H9 (cell line): ENCODE results near the gene HFE. TPM values are rescaled to one million over a fixed set of nuclear protein-coding genes. Genes with fewer than 3 reads are reported as not detected.

ENCODE experiments used
- DNase-seq: peaks from one replicate; pipeline ENCODE4 v3.0.0-alpha.2; 2017
- H2AFZ ChIP-seq: one replicate; pipeline ENCODE4 v1.6.1; 2013; ENCODE audit warnings: mild to moderate bottlenecking, low read length, control low read depth, moderate library complexity
- H2AK5ac ChIP-seq: 2 replicates; pipeline ENCODE4 v1.6.1; 2013; ENCODE audit warnings: low read length, control low read depth, mixed read lengths; ENCODE audit not compliant: insufficient read length
- H2BK120ac ChIP-seq: one replicate; pipeline ENCODE4 v1.6.1; 2013; ENCODE audit warnings: low read depth, mild to moderate bottlenecking, low read length, control low read depth, inconsistent platforms; ENCODE audit not compliant: poor library complexity, severe bottlenecking
- H2BK12ac ChIP-seq: 2 replicates; pipeline ENCODE4 v1.6.1; 2013; ENCODE audit warnings: low read length, control low read depth, mixed read lengths, low read depth; ENCODE audit not compliant: insufficient read length
- H2BK15ac ChIP-seq: 2 replicates; pipeline ENCODE4 v1.6.1; 2013; ENCODE audit warnings: low read depth, low read length, control low read depth
- H2BK20ac ChIP-seq: one replicate; pipeline ENCODE4 v1.6.1; 2013; ENCODE audit warnings: low read depth, mild to moderate bottlenecking, low read length, control low read depth, inconsistent platforms; ENCODE audit not compliant: poor library complexity, severe bottlenecking
- H2BK5ac ChIP-seq: 2 replicates; pipeline ENCODE4 v1.6.1; 2013; ENCODE audit warnings: low read length, control low read depth, mixed read lengths; ENCODE audit not compliant: insufficient read length
- H3K14ac ChIP-seq: 2 replicates; pipeline ENCODE4 v1.6.1; 2013; ENCODE audit warnings: low read length, control low read depth; ENCODE audit not compliant: insufficient read depth
- H3K18ac ChIP-seq: 2 replicates; pipeline ENCODE4 v1.6.1; 2013; ENCODE audit warnings: low read depth, mild to moderate bottlenecking, mixed read lengths, low read length, control low read depth; ENCODE audit not compliant: insufficient read length
- H3K23ac ChIP-seq: 2 replicates; pipeline ENCODE4 v1.6.1; 2013; ENCODE audit warnings: low read length, control low read depth, mixed read lengths, low read depth; ENCODE audit not compliant: insufficient read length
- H3K23me2 ChIP-seq: 2 replicates; pipeline ENCODE4 v1.6.1; 2013; ENCODE audit warnings: low read depth, mild to moderate bottlenecking, mixed read lengths, low read length, control low read depth; ENCODE audit not compliant: insufficient read length, poor library complexity, severe bottlenecking
- H3K27ac ChIP-seq: 2 replicates; pipeline ENCODE4 v1.5.1; 2013; ENCODE audit warnings: low read length, control low read depth, mixed read lengths, low read depth; ENCODE audit not compliant: insufficient read length
- H3K27me3 ChIP-seq: 2 replicates; pipeline ENCODE4 v1.6.1; 2013; ENCODE audit warnings: low read length, control low read depth, inconsistent platforms; ENCODE audit not compliant: insufficient read depth
- H3K4ac ChIP-seq: 2 replicates; pipeline ENCODE4 v1.6.1; 2013; ENCODE audit warnings: low read depth, mild to moderate bottlenecking, control low read depth, inconsistent platforms, low read length, moderate library complexity
- H3K4me1 ChIP-seq: 2 replicates; pipeline ENCODE4 v1.6.1; 2013; ENCODE audit warnings: low read length, control low read depth, inconsistent platforms; ENCODE audit not compliant: insufficient read depth
- H3K4me2 ChIP-seq: 2 replicates; pipeline ENCODE4 v1.6.1; 2013; ENCODE audit warnings: low read length, control low read depth, mixed read lengths; ENCODE audit not compliant: insufficient read length, insufficient read depth
- H3K56ac ChIP-seq: 2 replicates; pipeline ENCODE4 v1.6.1; 2013; ENCODE audit warnings: low read depth, mild to moderate bottlenecking, mixed read lengths, low read length, control low read depth; ENCODE audit not compliant: insufficient read length
- H3K79me1 ChIP-seq: 2 replicates; pipeline ENCODE4 v1.6.1; 2013; ENCODE audit warnings: low read depth, mild to moderate bottlenecking, moderate library complexity, low read length, control low read depth, inconsistent platforms; ENCODE audit not compliant: insufficient read depth, poor library complexity, severe bottlenecking
- H3K79me2 ChIP-seq: 2 replicates; pipeline ENCODE4 v1.6.1; 2013; ENCODE audit warnings: low read length, control low read depth, inconsistent platforms; ENCODE audit not compliant: insufficient read depth
- H3K9ac ChIP-seq: 2 replicates; pipeline ENCODE4 v1.6.1; 2013; ENCODE audit warnings: low read length, control low read depth, mixed read lengths; ENCODE audit not compliant: insufficient read length; ENCODE audit errors: extremely low read depth
- H3K9me3 ChIP-seq: one replicate; pipeline ENCODE4 v1.6.1; 2013; ENCODE audit warnings: low read depth, low read length, inconsistent platforms; ENCODE audit not compliant: control insufficient read depth
- H3T11ph ChIP-seq: one replicate; pipeline ENCODE4 v1.6.1; 2013; ENCODE audit warnings: mild to moderate bottlenecking, low read length, control low read depth, inconsistent platforms
- H4K20me1 ChIP-seq: one replicate; pipeline ENCODE4 v1.6.1; 2013; ENCODE audit not compliant: control insufficient read depth, insufficient read length, insufficient read depth
- H4K5ac ChIP-seq: 2 replicates; pipeline ENCODE4 v1.6.1; 2013; ENCODE audit warnings: low read depth, mild to moderate bottlenecking, mixed read lengths, low read length, control low read depth; ENCODE audit not compliant: insufficient read length
- H4K8ac ChIP-seq: replicated peaks from 2 replicates; pipeline ENCODE4 v1.6.1; 2013; ENCODE audit warnings: low read length, control low read depth, mixed read lengths, low read depth; ENCODE audit not compliant: insufficient read length
- H4K91ac ChIP-seq: 2 replicates; pipeline ENCODE4 v1.6.1; 2013; ENCODE audit warnings: low read depth, mild to moderate bottlenecking, moderate library complexity, mixed read lengths, low read length, control low read depth; ENCODE audit not compliant: insufficient read length
- H3K27ac Mint-ChIP-seq, 3 experiments: 2 replicates in 2 of 3; 3 replicates in 1 of 3; pipeline ENCODE4 v1.8.0; 2020 to 2021; ENCODE audit warnings: mixed read lengths in 3 of 3, mild to moderate bottlenecking in 1 of 3, moderate library complexity in 1 of 3
- H3K27me3 Mint-ChIP-seq: 2 replicates; pipeline ENCODE4 v1.8.0; 2021; ENCODE audit warnings: low read depth, mild to moderate bottlenecking, moderate library complexity, mixed read lengths
- H3K36me3 Mint-ChIP-seq, 3 experiments: 2 replicates in 2 of 3; 3 replicates in 1 of 3; pipeline ENCODE4 v1.8.0; 2020 to 2021; ENCODE audit warnings: low read depth in 3 of 3, mixed read lengths in 3 of 3; ENCODE audit not compliant: insufficient read depth in 1 of 3
- H3K4me1 Mint-ChIP-seq, 2 experiments: 2 replicates each; pipeline ENCODE4 v1.8.0; 2020; ENCODE audit warnings: mixed read lengths in 2 of 2
- H3K4me3 Mint-ChIP-seq, 2 experiments: 2 replicates in 1 of 2; 3 replicates in 1 of 2; pipeline ENCODE4 v1.8.0; 2020 to 2021; ENCODE audit warnings: mild to moderate bottlenecking in 2 of 2, mixed read lengths in 2 of 2, moderate library complexity in 1 of 2
- H3K9me3 Mint-ChIP-seq, 2 experiments: 2 replicates in 1 of 2; 3 replicates in 1 of 2; pipeline ENCODE4 v1.8.0; 2020; ENCODE audit warnings: mild to moderate bottlenecking in 2 of 2, mixed read lengths in 2 of 2, moderate library complexity in 1 of 2
- CTCF ChIP-seq: fragments of 200-600 bp; sonication (generic); conservative IDR thresholded peaks from 3 replicates; pipeline ENCODE4 v1.8.0; 2021; ENCODE audit warnings: antibody characterized with exemption, mild to moderate bottlenecking
- WGBS: extraction: QIAGEN DNeasy Blood & Tissue Kit; methylation state at CpG from one replicate; pipeline ENCODE4 v1.1.7; 2013; ENCODE audit warnings: missing lambda C conversion rate, low lambda C conversion rate, mixed read lengths; ENCODE audit not compliant: insufficient read length; ENCODE audit errors: extremely low coverage; 5-methylcytosine and 5-hydroxymethylcytosine counted together
- total RNA-seq: library from RNA; stranded (reverse); gene quantifications from 2 replicates; pipeline ENCODE4 v1.2.1, GENCODE V29; 2021

HFE gene
- total RNA-seq, 1 experiment from 2014 or later, result 0.98 TPM

DNA sequence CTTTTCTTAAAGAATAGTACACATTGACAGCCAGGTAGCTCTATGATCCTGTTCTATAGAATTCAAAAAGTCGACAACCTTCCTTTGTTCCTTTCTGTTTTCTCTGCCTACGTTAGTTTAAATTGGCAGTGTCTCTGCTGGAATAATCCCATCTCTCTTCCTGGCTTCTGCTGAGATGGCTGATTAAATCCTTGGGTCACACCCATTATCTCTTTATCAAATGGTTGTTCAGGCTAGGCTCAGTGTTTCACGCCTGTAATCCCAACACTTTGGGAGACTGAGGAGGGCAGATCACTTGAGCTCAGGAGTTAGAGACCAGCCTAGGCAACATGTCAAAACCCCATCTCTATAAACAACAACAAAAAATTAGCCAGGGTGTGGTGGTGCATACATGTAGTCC lies 44.4 kb downstream of the HFE start:
- peaks cover 14 to 20% of the 10 kb centered on the region in 2 experiments for H3K4me1 Mint-ChIP-seq
- Histone ChIP-seq H3K9me3 (no peaks in the 10 kb centered on the region), H3K23me2 (peaks cover under 1% of the 10 kb centered on the region), H4K91ac (no peak overlapping the region), H2AFZ (no peak overlapping the region), H3K23ac (no peak overlapping the region), H4K20me1 (no peaks in the 10 kb centered on the region), H3K4me1 (no peaks in the 10 kb centered on the region), H3K4me2 (no peak overlapping the region), H4K8ac (no peak overlapping the region), H2AK5ac (no peak overlapping the region), H3K18ac (no peak overlapping the region), H3K27me3 (no peaks in the 10 kb centered on the region), H3K56ac (no peak overlapping the region), H2BK12ac (no peak overlapping the region), H3K14ac (no peak overlapping the region), H2BK20ac (no peak overlapping the region), H2BK15ac (no peak overlapping the region), H3K9ac (no peak overlapping the region), H3K79me1 (no peaks in the 10 kb centered on the region), H3K4ac (no peak overlapping the region), H4K5ac (no peak overlapping the region), H3K27ac (no peak overlapping the region), H3T11ph (no peak overlapping the region), H3K79me2 (no peaks in the 10 kb centered on the region), H2BK120ac (no peak overlapping the region), H2BK5ac (no peak overlapping the region)
- no peaks in the 10 kb centered on the region for H3K27me3 Mint-ChIP-seq
- no CpG with 5 or more reads among the region's 3 CpGs for WGBS
- H3K9me3 Mint-ChIP-seq, result no peaks in the 10 kb centered on the region
- H3K4me3 Mint-ChIP-seq, result no peak overlapping the region
- H3K36me3 Mint-ChIP-seq, result peaks cover 1 to 5% (median 4%) of the 10 kb centered on the region in 3 experiments
- no peak for TF ChIP-seq CTCF
- peak overlapping the region in 1 of 3 experiments; percentile 59; a peak in 2 of 7 replicates for H3K27ac Mint-ChIP-seq
- DNase-seq, result no peak
